Activated T-cell treated with anti-CD3 and anti-CD28 coated beads, Interleukin-2, amount 50 U/mL, for 72 hours (primary cell): ENCODE results near the gene CLPTM1. TPM values are rescaled to one million over a fixed set of nuclear protein-coding genes. Genes with fewer than 3 reads are reported as not detected.
"Not testable (repeated sequence)": the region's sequence is repeated elsewhere in the genome, so short reads cannot be mapped to it uniquely, and the experiment has no call there.

Experiments used
- ATAC-seq, 2 donors: fragments of 150-1000 bp; cut with Tn5 transposase; replicated peaks in 1 of 2; 2 replicates each; pipeline ENCODE4 v1.10.0; 2021; ENCODE audit warnings: moderate library complexity in 2 of 2, mild to moderate bottlenecking in 1 of 2
- DNase-seq, 2 donors: peaks; one replicate each; pipeline ENCODE4 v3.0.0; 2021 to 2022; ENCODE audit warnings: mixed read lengths in 1 of 2
- H3K27ac Mint-ChIP-seq: one replicate; pipeline ENCODE4 v1.8.0; 2022; ENCODE audit warnings: mild to moderate bottlenecking, moderate library complexity, mixed read lengths
- H3K27me3 Mint-ChIP-seq: one replicate; pipeline ENCODE4 v1.8.0; 2022; ENCODE audit warnings: low read depth, mixed read lengths
- H3K36me3 Mint-ChIP-seq, 2 donors: one replicate each; pipeline ENCODE4 v1.8.0; 2022; ENCODE audit warnings: mixed read lengths in 2 of 2, mild to moderate bottlenecking in 1 of 2; ENCODE audit not compliant: insufficient read depth in 2 of 2
- H3K4me1 Mint-ChIP-seq: one replicate; pipeline ENCODE4 v1.8.0; 2022; ENCODE audit warnings: low read depth, mixed read lengths
- H3K4me3 Mint-ChIP-seq, 2 donors: one replicate each; pipeline ENCODE4 v1.8.0; 2022; ENCODE audit warnings: mild to moderate bottlenecking in 2 of 2, mixed read lengths in 2 of 2, moderate library complexity in 2 of 2
- H3K9me3 Mint-ChIP-seq, 2 donors: one replicate each; pipeline ENCODE4 v1.8.0; 2022; ENCODE audit warnings: mixed read lengths in 2 of 2
- total RNA-seq, 2 donors: library from RNA; stranded (reverse); gene quantifications; one replicate each; pipeline ENCODE4 v1.2.3, GENCODE V29; 2022

CLPTM1 gene
- total RNA-seq, 2 donors from 2014 or later = 44.7 to 50.0 TPM

GRCh38 chr19:44925114-44925891 lies 29.9 kb upstream of the CLPTM1 start:
- DNase-seq (no peak), ATAC-seq (no peak)
- H3K4me1 Mint-ChIP-seq = peaks cover 13% of the 10 kb centered on the region
- H3K4me3 Mint-ChIP-seq = no peak overlapping the region
- peaks cover 24% of the 10 kb centered on the region for H3K27me3 Mint-ChIP-seq
- H3K9me3 Mint-ChIP-seq = no peaks in the 10 kb centered on the region
- H3K36me3 Mint-ChIP-seq = no peaks in the 10 kb centered on the region
- no peak overlapping the region for H3K27ac Mint-ChIP-seq

GRCh38 chr19:44926245-44927077 lies 28.7 kb upstream of the CLPTM1 start:
- ATAC-seq = peak; percentile 7 to 19
- peaks cover 13% of the 10 kb centered on the region for H3K4me1 Mint-ChIP-seq
- H3K27ac Mint-ChIP-seq, DNase-seq, H3K36me3 Mint-ChIP-seq, H3K9me3 Mint-ChIP-seq: not testable (repeated sequence)
- H3K27me3 Mint-ChIP-seq = peaks cover 24% of the 10 kb centered on the region
- H3K4me3 Mint-ChIP-seq = peak overlapping the region; percentile 71 to 81

GRCh38 chr19:44927746-44928145 lies 27.4 kb upstream of the CLPTM1 start:
- DNase-seq (no peak), ATAC-seq (no peak)
- Mint-ChIP-seq H3K4me1 (peaks cover 13% of the 10 kb centered on the region), H3K9me3 (no peaks in the 10 kb centered on the region), H3K27me3 (peaks cover 24% of the 10 kb centered on the region), H3K4me3 (no peak overlapping the region), H3K27ac (no peak overlapping the region), H3K36me3 (no peaks in the 10 kb centered on the region)

- no peak overlapping the region for H3K27ac Mint-ChIP-seq
- no peak overlapping the region for H3K4me3 Mint-ChIP-seq
- no peaks in the 10 kb centered on the region for H3K9me3 Mint-ChIP-seq
These were observed 25.1 kb upstream of the CLPTM1 start for GRCh38 chr19:44930088-44930487.

GRCh38 chr19:44931541-44931940 lies 23.6 kb upstream of the CLPTM1 start:
- Mint-ChIP-seq H3K27ac (no peak overlapping the region), H3K36me3 (no peaks in the 10 kb centered on the region), H3K27me3 (peaks cover 7% of the 10 kb centered on the region), H3K9me3 (no peaks in the 10 kb centered on the region), H3K4me3 (no peak overlapping the region), H3K4me1 (peaks cover 8% of the 10 kb centered on the region)
- ATAC-seq (no peak), DNase-seq (no peak)

More at GRCh38 chr19:44930088-44930487, 25.1 kb upstream of the CLPTM1 start:
- ATAC-seq (no peak), DNase-seq (no peak)
- Mint-ChIP-seq H3K36me3 (no peaks in the 10 kb centered on the region), H3K4me1 (peaks cover 13% of the 10 kb centered on the region), H3K27me3 (peaks cover 21% of the 10 kb centered on the region)

- no peaks in the 10 kb centered on the region for H3K27me3 Mint-ChIP-seq
- no peaks in the 10 kb centered on the region for H3K4me1 Mint-ChIP-seq
- H3K9me3 Mint-ChIP-seq = no peaks in the 10 kb centered on the region
- no peak overlapping the region for H3K27ac Mint-ChIP-seq
- no peak overlapping the region for H3K4me3 Mint-ChIP-seq
- no peak for DNase-seq
- ATAC-seq = no peak
- no peaks in the 10 kb centered on the region for H3K36me3 Mint-ChIP-seq
These were observed 15.5 kb upstream of the CLPTM1 start for GRCh38 chr19:44939668-44940067.

GRCh38 chr19:44942067-44942571 lies 13.1 kb upstream of the CLPTM1 start, which contains the start of gene APOC4:
APOC4 (plus strand) TSS chr19:44942237; CDS start chr19:44942278, 41 bp downstream.
- Mint-ChIP-seq H3K4me1 (no peaks in the 10 kb centered on the region), H3K9me3 (no peaks in the 10 kb centered on the region), H3K36me3 (no peaks in the 10 kb centered on the region), H3K4me3 (no peak within 1 kb of the TSS), H3K27ac (no peak within 1 kb of the TSS), H3K27me3 (no peaks in the 10 kb centered on the region)
- DNase-seq (no peak), ATAC-seq (no peak)

- DNase-seq = no peak
- Mint-ChIP-seq H3K36me3 (no peaks in the 10 kb centered on the region), H3K4me3 (no peak overlapping the region), H3K4me1 (no peaks in the 10 kb centered on the region), H3K9me3 (no peaks in the 10 kb centered on the region), H3K27ac (no peak overlapping the region), H3K27me3 (no peaks in the 10 kb centered on the region)
- ATAC-seq = no peak
These were observed 11.4 kb upstream of the CLPTM1 start for GRCh38 chr19:44943801-44944249.

GRCh38 chr19:44947041-44947581 lies 8.1 kb upstream of the CLPTM1 start:
- Mint-ChIP-seq H3K27me3 (no peaks in the 10 kb centered on the region), H3K4me3 (no peak overlapping the region), H3K36me3 (no peaks in the 10 kb centered on the region), H3K9me3 (no peaks in the 10 kb centered on the region), H3K4me1 (no peaks in the 10 kb centered on the region), H3K27ac (no peak overlapping the region)
- ATAC-seq (no peak), DNase-seq (no peak)

- Mint-ChIP-seq H3K9me3 (no peaks in the 10 kb centered on the region), H3K27ac (no peak overlapping the region), H3K36me3 (no peaks in the 10 kb centered on the region), H3K27me3 (no peaks in the 10 kb centered on the region), H3K4me1 (no peaks in the 10 kb centered on the region), H3K4me3 (no peak overlapping the region)
- no peak for DNase-seq
- no peak for ATAC-seq
These were observed 6.9 kb upstream of the CLPTM1 start for GRCh38 chr19:44948237-44948636.

- Mint-ChIP-seq H3K9me3 (no peaks in the 10 kb centered on the region), H3K4me1 (peaks cover 6% of the 10 kb centered on the region), H3K4me3 (no peak overlapping the region), H3K27me3 (no peaks in the 10 kb centered on the region), H3K36me3 (no peaks in the 10 kb centered on the region), H3K27ac (no peak overlapping the region)
- no peak for ATAC-seq
- DNase-seq = no peak
These were observed 6.3 kb upstream of the CLPTM1 start for GRCh38 chr19:44948763-44949374.

GRCh38 chr19:44949550-44949949 lies 5.6 kb upstream of the CLPTM1 start:
- Mint-ChIP-seq H3K4me3 (no peak overlapping the region), H3K4me1 (peaks cover 13% of the 10 kb centered on the region), H3K27ac (no peak overlapping the region), H3K27me3 (no peaks in the 10 kb centered on the region), H3K36me3 (no peaks in the 10 kb centered on the region), H3K9me3 (no peaks in the 10 kb centered on the region)
- DNase-seq = no peak
- ATAC-seq = no peak
